PC-9 (cell line): ENCODE results near the gene FGF22. TPM values are rescaled to one million over a fixed set of nuclear protein-coding genes. Genes with fewer than 3 reads are reported as not detected.
"Not testable (repeated sequence)": the region's sequence is repeated elsewhere in the genome, so short reads cannot be mapped to it uniquely, and the experiment has no call there.

Source experiments
- BruUV-seq: library from RNA; stranded (reverse); fragments of 400-500 nt; replicated peaks from 2 replicates; lab custom pipeline; 2021; lab: Mats Ljungman, UMichigan
- CTCF ChIA-PET: fragments of 300-600 bp; sonication (Branson Sonifier 250); formaldehyde crosslinking; loops from one replicate; lab custom pipeline; 2022; ENCODE audit warnings: antibody characterized with exemption; lab: Charles Lee
- POLR2A ChIA-PET: fragments of 300-600 bp; sonication (Branson Sonifier 250); formaldehyde crosslinking; loops from one replicate; lab custom pipeline; 2022; ENCODE audit warnings: antibody characterized with exemption; ENCODE audit not compliant: unreplicated experiment; lab: Charles Lee
- DNase-seq, 2 experiments: peaks; one replicate each; pipeline versions ENCODE4 v3.0.0 to v3.0.0-alpha.2; 2015 to 2022; ENCODE audit warnings: mixed read lengths in 1 of 2
- H2AFZ ChIP-seq: fragments of 200-600 bp; sonication (generic); 2 replicates; pipeline ENCODE4 v1.8.1; 2017; ENCODE audit warnings: antibody characterized with exemption
- H3F3A ChIP-seq: fragments of 200-600 bp; sonication (generic); 2 replicates; pipeline ENCODE4 v1.8.1; 2017; ENCODE audit warnings: antibody characterized with exemption, mild to moderate bottlenecking, low read depth; ENCODE audit not compliant: insufficient read depth
- H3K27ac ChIP-seq: fragments of 200-600 bp; sonication (generic); 2 replicates; pipeline ENCODE4 v1.6.1; 2016; ENCODE audit warnings: mixed run types
- H3K27me3 ChIP-seq: fragments of 200-600 bp; sonication (generic); 2 replicates; pipeline ENCODE4 v1.6.1; 2016; ENCODE audit warnings: low read depth, mixed run types; ENCODE audit not compliant: insufficient read depth
- H3K36me3 ChIP-seq: fragments of 200-600 bp; sonication (generic); 2 replicates; pipeline ENCODE4 v1.6.1; 2016; ENCODE audit warnings: low read depth, mixed run types
- H3K4me1 ChIP-seq: fragments of 200-600 bp; sonication (generic); replicated peaks from 2 replicates; pipeline ENCODE4 v1.6.1; 2016; ENCODE audit warnings: mixed run types; ENCODE audit not compliant: insufficient read depth
- H3K4me2 ChIP-seq: fragments of 200-600 bp; sonication (generic); 2 replicates; pipeline ENCODE4 v1.6.1; 2017; ENCODE audit warnings: mixed run types
- H3K4me3 ChIP-seq: fragments of 200-600 bp; sonication (generic); 2 replicates; pipeline ENCODE4 v1.6.1; 2016; ENCODE audit warnings: mixed run types
- H3K79me2 ChIP-seq: fragments of 200-600 bp; sonication (generic); 2 replicates; pipeline ENCODE4 v1.6.1; 2017; ENCODE audit warnings: low read depth, mixed run types
- H3K9me2 ChIP-seq: fragments of 200-600 bp; sonication (generic); 2 replicates; pipeline ENCODE4 v1.8.1; 2017; ENCODE audit warnings: mild to moderate bottlenecking; ENCODE audit not compliant: insufficient read depth
- H3K9me3 ChIP-seq: fragments of 200-600 bp; sonication (generic); 2 replicates; pipeline ENCODE4 v1.8.1; 2016; ENCODE audit warnings: low read depth; ENCODE audit not compliant: insufficient read depth
- H4K20me1 ChIP-seq: fragments of 200-600 bp; sonication (generic); 2 replicates; pipeline ENCODE4 v1.8.1; 2017; ENCODE audit not compliant: insufficient read depth
- CTCF ChIP-seq: fragments of 200-600 bp; sonication (generic); conservative IDR thresholded peaks from 2 replicates; pipeline ENCODE4 v1.6.1; 2017; ENCODE audit warnings: mixed run types, antibody characterized with exemption, mild to moderate bottlenecking, moderate library complexity
- EZH2 ChIP-seq: fragments of 200-600 bp; sonication (generic); IDR thresholded peaks from 2 replicates; pipeline ENCODE4 v1.8.0; 2017; ENCODE audit warnings: antibody characterized with exemption, low read depth
- intact Hi-C: fragments of 100-400 bp; cut with micrococcal nuclease; formaldehyde crosslinking; loops from one replicate; pipeline ENCODE4 v1.10.0; 2022; ENCODE audit not compliant: unreplicated experiment
- total RNA-seq: library from RNA; stranded (reverse); gene quantifications from 2 replicates; pipeline ENCODE4 v1.2.3, GENCODE V29; 2021

The FGF22 gene
- total RNA-seq, 1 experiment from 2014 or later: not detected

GRCh38 chr19:618674-619285 is 20.9 kb upstream of the FGF22 start:
- H3K27ac ChIP-seq: no peak overlapping the region
- H4K20me1 ChIP-seq: no peaks in the 10 kb centered on the region
- no peak for DNase-seq
- POLR2A ChIA-PET: no interaction called here
- H2AFZ ChIP-seq: no peak overlapping the region
- no peak overlapping the region for H3K4me2 ChIP-seq
- no TSS peak for BruUV-seq
- TF ChIP-seq EZH2: no peak
- TF ChIP-seq CTCF: no peak
- H3K4me3 ChIP-seq: no peak overlapping the region
- H3K4me1 ChIP-seq: no peaks in the 10 kb centered on the region
- H3K9me2 ChIP-seq: no peaks in the 10 kb centered on the region
- no peaks in the 10 kb centered on the region for H3K79me2 ChIP-seq
- H3F3A ChIP-seq: no peaks in the 10 kb centered on the region; the same call in 1 of the 2 replicates
- intact Hi-C loops: no loop called here
- H3K27me3 ChIP-seq: no peaks in the 10 kb centered on the region
- H3K36me3 ChIP-seq: no peaks in the 10 kb centered on the region
- CTCF ChIA-PET: no interaction called here
- H3K9me3 ChIP-seq: no peaks in the 10 kb centered on the region

- Histone ChIP-seq H3K9me2 (no peaks in the 10 kb centered on the region), H3K9me3 (no peaks in the 10 kb centered on the region), H4K20me1 (no peaks in the 10 kb centered on the region), H3K27ac (no peak overlapping the region), H2AFZ (no peak overlapping the region), H3K4me2 (no peak overlapping the region), H3K36me3 (no peaks in the 10 kb centered on the region), H3K4me3 (no peak overlapping the region), H3F3A (no peaks in the 10 kb centered on the region; the same call in 1 of the 2 replicates), H3K27me3 (no peaks in the 10 kb centered on the region), H3K4me1 (no peaks in the 10 kb centered on the region), H3K79me2 (no peaks in the 10 kb centered on the region)
- TF ChIP-seq EZH2: no peak
- no peak for TF ChIP-seq CTCF
- ChIA-PET POLR2A (no interaction called here), CTCF (no interaction called here)
- BruUV-seq: no TSS peak
- intact Hi-C loops: no loop called here
- DNase-seq: no peak
Measured at GRCh38 chr19:619286-620002, 20.2 kb upstream of the FGF22 start.

- intact Hi-C loops: no loop called here
- no peak overlapping the region for H3K4me3 ChIP-seq
- H3K9me2 ChIP-seq: no peaks in the 10 kb centered on the region
- H3K4me1 ChIP-seq: no peaks in the 10 kb centered on the region
- no peak for DNase-seq
- H3K79me2 ChIP-seq: no peaks in the 10 kb centered on the region
- POLR2A ChIA-PET: no interaction called here
- no peaks in the 10 kb centered on the region for H4K20me1 ChIP-seq
- no peaks in the 10 kb centered on the region for H3K36me3 ChIP-seq
- TF ChIP-seq EZH2 (no peak), CTCF (no peak)
- H3K27ac ChIP-seq: no peak overlapping the region
- BruUV-seq: no TSS peak
- H2AFZ ChIP-seq: no peak overlapping the region
- H3F3A ChIP-seq: no peaks in the 10 kb centered on the region; the same call in 1 of the 2 replicates
- no peaks in the 10 kb centered on the region for H3K27me3 ChIP-seq
- no peaks in the 10 kb centered on the region for H3K9me3 ChIP-seq
- CTCF ChIA-PET: no interaction called here
- H3K4me2 ChIP-seq: no peak overlapping the region
Measured at GRCh38 chr19:620166-620862, 19.4 kb upstream of the FGF22 start.

GRCh38 chr19:621191-621590 is 18.5 kb upstream of the FGF22 start:
- H4K20me1 ChIP-seq, H3K27me3 ChIP-seq, H3K79me2 ChIP-seq, CTCF ChIA-PET, H3K4me3 ChIP-seq, H3K9me2 ChIP-seq, H3F3A ChIP-seq, H3K4me1 ChIP-seq, H2AFZ ChIP-seq, DNase-seq, BruUV-seq, H3K9me3 ChIP-seq, intact Hi-C loops, H3K4me2 ChIP-seq, H3K27ac ChIP-seq, H3K36me3 ChIP-seq, POLR2A ChIA-PET: not testable (repeated sequence)
